GM23338 (cell line): ENCODE measurements around the gene KIF25. TPM values are rescaled to one million over a fixed set of nuclear protein-coding genes. Genes with fewer than 3 reads are reported as not detected.

Source experiments
- ATAC-seq: fragments of 200-7000 bp; cut with Tn5 transposase; 3 replicates; pipeline ENCODE4 v1.9.1; 2020
- DNase-seq: peaks from one replicate; pipeline ENCODE4 v3.0.0-alpha.2; 2015; ENCODE audit warnings: low spot score
- H2AFZ ChIP-seq: fragments of 200-600 bp; sonication (generic); 2 replicates; pipeline ENCODE4 v1.8.0; 2016; ENCODE audit warnings: antibody characterized with exemption, mild to moderate bottlenecking, moderate library complexity
- H3F3A ChIP-seq: fragments of 200-600 bp; sonication (generic); replicated peaks from 2 replicates; pipeline ENCODE4 v1.8.0; 2017; ENCODE audit warnings: antibody characterized with exemption, mixed run types, low read depth
- H3K27ac ChIP-seq: fragments of 200-600 bp; sonication (generic); 2 replicates; pipeline ENCODE4 v1.6.1; 2016; ENCODE audit warnings: low read depth
- H3K27me3 ChIP-seq: fragments of 200-600 bp; sonication (generic); 2 replicates; pipeline ENCODE4 v1.8.0; 2016; ENCODE audit warnings: mild to moderate bottlenecking, mixed run types, moderate library complexity; ENCODE audit not compliant: insufficient read depth
- H3K36me3 ChIP-seq: fragments of 200-600 bp; sonication (generic); 2 replicates; pipeline ENCODE4 v1.8.0; 2016; ENCODE audit warnings: mild to moderate bottlenecking; ENCODE audit not compliant: insufficient read depth
- H3K4me1 ChIP-seq: fragments of 200-600 bp; sonication (generic); 2 replicates; pipeline ENCODE4 v1.8.0; 2016; ENCODE audit warnings: mild to moderate bottlenecking, moderate library complexity; ENCODE audit not compliant: insufficient read depth
- H3K4me2 ChIP-seq: fragments of 200-600 bp; sonication (generic); 2 replicates; pipeline ENCODE4 v1.7.1; 2017; ENCODE audit warnings: mixed run types
- H3K4me3 ChIP-seq: fragments of 200-600 bp; sonication (generic); 2 replicates; pipeline ENCODE4 v1.6.1; 2016; ENCODE audit warnings: mixed run types
- H3K79me2 ChIP-seq: fragments of 200-600 bp; sonication (generic); replicated peaks from 2 replicates; pipeline ENCODE4 v1.8.0; 2017; ENCODE audit warnings: mild to moderate bottlenecking; ENCODE audit not compliant: insufficient read depth
- H3K9me2 ChIP-seq: fragments of 200-600 bp; sonication (generic); 2 replicates; pipeline ENCODE4 v1.8.0; 2017; ENCODE audit not compliant: insufficient read depth
- H4K20me1 ChIP-seq: fragments of 200-600 bp; sonication (generic); replicated peaks from 2 replicates; pipeline ENCODE4 v1.8.0; 2017; ENCODE audit warnings: mild to moderate bottlenecking; ENCODE audit not compliant: insufficient read depth
- H3K27ac Mint-ChIP-seq: 2 replicates; pipeline ENCODE4 v1.8.0; 2020; ENCODE audit warnings: inconsistent platforms, mild to moderate bottlenecking, moderate library complexity, mixed read lengths
- H3K27me3 Mint-ChIP-seq: 3 replicates; pipeline ENCODE4 v1.8.0; 2022; ENCODE audit warnings: low read depth, mild to moderate bottlenecking, moderate library complexity, mixed read lengths, inconsistent platforms; ENCODE audit not compliant: insufficient read depth, poor library complexity
- H3K36me3 Mint-ChIP-seq: 3 replicates; pipeline ENCODE4 v1.8.0; 2021; ENCODE audit warnings: low read depth, mild to moderate bottlenecking, inconsistent platforms, moderate library complexity, mixed read lengths
- H3K4me1 Mint-ChIP-seq: 3 replicates; pipeline ENCODE4 v1.8.0; 2020; ENCODE audit warnings: mild to moderate bottlenecking, inconsistent platforms, mixed read lengths
- H3K4me3 Mint-ChIP-seq: 3 replicates; pipeline ENCODE4 v1.8.0; 2021; ENCODE audit warnings: moderate library complexity, mild to moderate bottlenecking, inconsistent platforms, mixed read lengths
- H3K9me3 Mint-ChIP-seq: 3 replicates; pipeline ENCODE4 v1.8.0; 2020; ENCODE audit warnings: moderate library complexity, mild to moderate bottlenecking, inconsistent platforms, mixed read lengths
- CREB1 ChIP-seq: fragments of 250-450 bp; sonication (Bioruptor Pico); IDR thresholded peaks from 2 replicates; pipeline ENCODE4 v1.5.0; 2020; ENCODE audit warnings: low read depth, mild to moderate bottlenecking, moderate library complexity
- EZH2 ChIP-seq: fragments of 200-600 bp; sonication (generic); IDR thresholded peaks from one replicate; pipeline ENCODE4 v1.8.0; 2017; ENCODE audit warnings: antibody characterized with exemption, mild to moderate bottlenecking, low read depth; ENCODE audit not compliant: unreplicated experiment
- EZH2phosphoT487 ChIP-seq: fragments of 200-600 bp; sonication (generic); IDR thresholded peaks from one replicate; pipeline ENCODE4 v1.8.1; 2018; ENCODE audit warnings: antibody characterized with exemption; ENCODE audit not compliant: unreplicated experiment
- JUNB ChIP-seq: IDR thresholded peaks from one replicate; pipeline ENCODE4 v1.6.1; 2016; ENCODE audit warnings: antibody characterized with exemption; ENCODE audit not compliant: unreplicated experiment
- NANOG ChIP-seq: IDR thresholded peaks from 2 replicates; pipeline ENCODE4 v1.6.1; 2016; ENCODE audit warnings: antibody characterized with exemption, borderline replicate concordance
- POLR2AphosphoS5 ChIP-seq: IDR thresholded peaks from 2 replicates; pipeline ENCODE4 v1.6.1; 2016; ENCODE audit warnings: antibody characterized with exemption, low read depth
- ZNF114 ChIP-seq: fragments of 250-450 bp; sonication (Bioruptor Pico); IDR thresholded peaks from 2 replicates; pipeline ENCODE4 v1.5.0; 2020; ENCODE audit warnings: mild to moderate bottlenecking, moderate library complexity
- ZNF331 ChIP-seq: fragments of 250-450 bp; sonication (Bioruptor Pico); IDR thresholded peaks from 2 replicates; pipeline ENCODE4 v1.5.0; 2020; ENCODE audit warnings: low read depth, mild to moderate bottlenecking, moderate library complexity
- polyA plus RNA-seq: library from polyadenylated mRNA; unstranded; fragments of >200 nt; fragmentation: Nextera tagmentation; extraction: Ambion mirVana; gene quantifications from 2 replicates; pipeline ENCODE4 v1.2.1, GENCODE V29; 2016
- total RNA-seq: library from RNA; depleted of rRNA; stranded (reverse); fragments of >200 nt; shearing (Covaris generic); gene quantifications from 2 replicates; pipeline ENCODE4 v1.2.3, GENCODE V29; 2014
- TF ChIP-seq, protein P1 (sequence below), 2 experiments: fragments of 200-600 bp in 1 of 2; sonication (generic) in 1 of 2; conservative IDR thresholded peaks; 2 replicates each; pipeline versions ENCODE4 v1.5.1 to v1.6.1; 2016 to 2017; ENCODE audit warnings: antibody characterized with exemption in 2 of 2, low read depth in 2 of 2, mild to moderate bottlenecking in 2 of 2, moderate library complexity in 1 of 2
- TF ChIP-seq, protein P2 (sequence below): IDR thresholded peaks from 2 replicates; pipeline ENCODE4 v1.6.1; 2016; ENCODE audit warnings: antibody characterized with exemption

The KIF25 gene
- total and polyA plus RNA-seq, 2 experiments from 2014 or later = 0.69 to 0.76 TPM

DNA sequence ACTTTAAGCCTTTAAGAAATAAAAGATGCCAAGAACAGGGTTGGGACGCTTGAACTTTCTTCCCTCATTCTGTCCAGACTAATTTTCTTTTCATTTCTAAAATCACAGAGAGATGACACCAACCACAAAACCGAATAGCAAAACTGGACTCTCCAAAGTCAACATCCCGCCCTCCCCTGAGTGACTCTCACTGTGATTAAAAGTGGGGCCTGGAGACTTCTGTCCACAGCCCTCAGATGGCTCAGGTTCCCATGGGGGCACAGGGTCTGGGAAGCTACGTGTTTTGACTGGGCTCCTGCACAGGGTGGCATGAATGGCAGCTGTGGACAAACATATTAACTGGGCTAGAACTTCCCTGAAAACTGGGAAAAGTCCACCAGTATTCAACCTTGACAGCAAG, 75.3 kb downstream of the KIF25 start (continued):
- TF ChIP-seq, protein P1, sequence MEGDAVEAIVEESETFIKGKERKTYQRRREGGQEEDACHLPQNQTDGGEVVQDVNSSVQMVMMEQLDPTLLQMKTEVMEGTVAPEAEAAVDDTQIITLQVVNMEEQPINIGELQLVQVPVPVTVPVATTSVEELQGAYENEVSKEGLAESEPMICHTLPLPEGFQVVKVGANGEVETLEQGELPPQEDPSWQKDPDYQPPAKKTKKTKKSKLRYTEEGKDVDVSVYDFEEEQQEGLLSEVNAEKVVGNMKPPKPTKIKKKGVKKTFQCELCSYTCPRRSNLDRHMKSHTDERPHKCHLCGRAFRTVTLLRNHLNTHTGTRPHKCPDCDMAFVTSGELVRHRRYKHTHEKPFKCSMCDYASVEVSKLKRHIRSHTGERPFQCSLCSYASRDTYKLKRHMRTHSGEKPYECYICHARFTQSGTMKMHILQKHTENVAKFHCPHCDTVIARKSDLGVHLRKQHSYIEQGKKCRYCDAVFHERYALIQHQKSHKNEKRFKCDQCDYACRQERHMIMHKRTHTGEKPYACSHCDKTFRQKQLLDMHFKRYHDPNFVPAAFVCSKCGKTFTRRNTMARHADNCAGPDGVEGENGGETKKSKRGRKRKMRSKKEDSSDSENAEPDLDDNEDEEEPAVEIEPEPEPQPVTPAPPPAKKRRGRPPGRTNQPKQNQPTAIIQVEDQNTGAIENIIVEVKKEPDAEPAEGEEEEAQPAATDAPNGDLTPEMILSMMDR (conservative IDR thresholded peaks at IDR 0.05; ENCODE audit: low read depth in 2 of 2) = no peak
- TF ChIP-seq JUNB = no peak
- TF ChIP-seq ZNF114 (CRISPR knock-in tag) = no peak
- TF ChIP-seq CREB1 (CRISPR knock-in tag) = no peak
- no peak for TF ChIP-seq POLR2AphosphoS5
- no peak for TF ChIP-seq EZH2

DNA sequence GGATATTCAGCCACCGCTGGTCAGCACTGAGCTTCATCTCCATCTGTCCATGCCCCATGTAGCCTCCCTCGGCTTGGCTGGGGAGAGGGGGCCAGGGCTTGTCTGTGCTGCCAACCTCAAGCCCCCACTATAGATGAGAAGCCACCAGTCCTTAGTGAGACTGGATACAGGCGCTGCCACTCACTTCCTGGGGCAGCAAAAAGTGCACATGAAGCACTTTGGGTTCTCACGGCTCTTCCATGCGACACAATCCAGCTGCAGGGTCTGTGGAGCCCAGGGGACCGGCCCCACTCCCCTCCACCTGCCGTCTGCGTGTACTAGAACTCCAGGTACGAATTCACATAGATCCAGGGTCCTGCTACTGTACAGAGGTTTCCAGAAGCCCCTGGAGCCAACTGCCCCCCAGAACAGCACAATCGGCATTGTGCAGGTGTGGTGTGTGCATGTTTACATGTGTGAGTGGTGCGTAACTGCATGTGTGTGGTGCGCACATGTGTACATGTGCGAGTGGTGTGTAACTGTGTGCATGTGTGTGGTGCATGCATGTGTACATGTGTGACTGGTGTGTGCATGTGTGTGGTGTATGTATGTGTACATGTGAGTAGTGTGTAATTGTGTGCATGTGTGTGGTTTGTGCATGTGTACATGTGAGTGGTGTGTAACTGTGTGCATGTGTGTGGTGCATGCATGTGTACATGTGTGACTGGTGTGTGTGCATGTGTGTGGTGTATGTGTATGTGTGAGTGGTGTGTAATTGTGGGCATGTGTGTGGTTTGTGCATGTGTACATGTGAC, 76.7 kb downstream of the KIF25 start:
- Histone ChIP-seq H3K36me3 (no peaks in the 10 kb centered on the region), H3K4me3 (no peak overlapping the region), H3K9me2 (no peaks in the 10 kb centered on the region), H2AFZ (no peak overlapping the region), H4K20me1 (no peaks in the 10 kb centered on the region), H3K79me2 (no peaks in the 10 kb centered on the region), H3K4me1 (no peaks in the 10 kb centered on the region), H3K27me3 (no peaks in the 10 kb centered on the region), H3K27ac (no peak overlapping the region), H3K4me2 (no peak overlapping the region), H3F3A (0 out of 2 replicates have a peak, but pooled peaks cover 3% of the 10 kb centered on the region)
- Mint-ChIP-seq H3K9me3 (no peaks in the 10 kb centered on the region), H3K27me3 (peaks cover 10% of the 10 kb centered on the region), H3K4me3 (no peak overlapping the region), H3K27ac (no peak overlapping the region), H3K36me3 (no peaks in the 10 kb centered on the region), H3K4me1 (peaks cover 7% of the 10 kb centered on the region)
- DNase-seq = no peak
- no peak for TF ChIP-seq ZNF331 (CRISPR knock-in tag)
- no peak for ATAC-seq

DNA sequence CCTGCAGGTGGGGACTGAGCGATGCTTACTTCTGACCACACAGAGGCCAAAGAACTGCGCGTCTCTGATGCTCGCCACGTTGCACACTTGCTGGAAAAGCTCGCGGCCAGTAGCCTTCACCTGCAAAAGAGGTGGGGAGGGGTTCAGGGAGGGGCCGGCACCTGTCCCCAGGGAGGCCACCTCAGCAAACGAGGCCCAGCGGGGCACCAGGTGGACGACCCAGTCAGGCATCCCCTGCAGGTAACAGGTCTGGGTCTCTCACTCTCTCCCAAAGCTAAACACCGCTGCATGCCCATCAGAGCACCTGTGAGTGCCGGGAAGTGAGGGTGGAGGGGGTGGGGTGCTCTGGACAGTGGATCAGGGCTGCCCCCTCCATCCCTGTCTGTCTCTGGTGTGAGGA, 77.7 kb downstream of the KIF25 start:
- Mint-ChIP-seq H3K27me3 (peaks cover 10% of the 10 kb centered on the region), H3K36me3 (no peaks in the 10 kb centered on the region), H3K9me3 (no peaks in the 10 kb centered on the region), H3K4me1 (peaks cover 7% of the 10 kb centered on the region), H3K4me3 (no peak overlapping the region), H3K27ac (no peak overlapping the region)
- ATAC-seq (no peak), DNase-seq (no peak)
- Histone ChIP-seq H3K27ac (no peak overlapping the region), H3K4me1 (no peaks in the 10 kb centered on the region), H3K79me2 (no peaks in the 10 kb centered on the region), H3K4me3 (no peak overlapping the region), H2AFZ (no peak overlapping the region), H4K20me1 (no peaks in the 10 kb centered on the region), H3K36me3 (no peaks in the 10 kb centered on the region), H3K27me3 (no peaks in the 10 kb centered on the region), H3K4me2 (no peak overlapping the region), H3F3A (0 out of 2 replicates have a peak, but pooled peaks cover 3% of the 10 kb centered on the region), H3K9me2 (no peaks in the 10 kb centered on the region)
- TF ChIP-seq POLR2AphosphoS5 = no peak
- no peak for TF ChIP-seq EZH2phosphoT487
- no peak for TF ChIP-seq JUNB
- TF ChIP-seq ZNF114 (CRISPR knock-in tag) = no peak
- TF ChIP-seq, protein P1 (conservative IDR thresholded peaks at IDR 0.05; ENCODE audit: low read depth in 2 of 2) = no peak
- no peak for TF ChIP-seq ZNF331 (CRISPR knock-in tag)
- TF ChIP-seq, protein P2, sequence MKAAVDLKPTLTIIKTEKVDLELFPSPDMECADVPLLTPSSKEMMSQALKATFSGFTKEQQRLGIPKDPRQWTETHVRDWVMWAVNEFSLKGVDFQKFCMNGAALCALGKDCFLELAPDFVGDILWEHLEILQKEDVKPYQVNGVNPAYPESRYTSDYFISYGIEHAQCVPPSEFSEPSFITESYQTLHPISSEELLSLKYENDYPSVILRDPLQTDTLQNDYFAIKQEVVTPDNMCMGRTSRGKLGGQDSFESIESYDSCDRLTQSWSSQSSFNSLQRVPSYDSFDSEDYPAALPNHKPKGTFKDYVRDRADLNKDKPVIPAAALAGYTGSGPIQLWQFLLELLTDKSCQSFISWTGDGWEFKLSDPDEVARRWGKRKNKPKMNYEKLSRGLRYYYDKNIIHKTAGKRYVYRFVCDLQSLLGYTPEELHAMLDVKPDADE = no peak
- no peak for TF ChIP-seq EZH2
- TF ChIP-seq NANOG = no peak
